Stimulated activated naive CD8-positive, alpha-beta T cell treated with anti-CD3 and anti-CD28 coated beads, Interleukin-15, Interleukin-2, amounts not matched to agents 100 ng/mL and 50 ng/mL, for 24 hours (primary cell): ENCODE measurements around the gene SIAE.

Experiments
- H3K27ac Mint-ChIP-seq: one replicate; pipeline ENCODE4 v1.8.0; 2021; ENCODE audit warnings: mild to moderate bottlenecking, mixed read lengths
- H3K27me3 Mint-ChIP-seq: one replicate; pipeline ENCODE4 v1.8.0; 2021; ENCODE audit warnings: mixed read lengths
- H3K36me3 Mint-ChIP-seq: one replicate; pipeline ENCODE4 v1.8.0; 2021; ENCODE audit warnings: low read depth, mixed read lengths
- H3K4me1 Mint-ChIP-seq: one replicate; pipeline ENCODE4 v1.8.0; 2021; ENCODE audit warnings: low read depth, mixed read lengths
- H3K4me3 Mint-ChIP-seq: one replicate; pipeline ENCODE4 v1.8.0; 2021; ENCODE audit warnings: mild to moderate bottlenecking, mixed read lengths
- H3K9me3 Mint-ChIP-seq: one replicate; pipeline ENCODE4 v1.8.0; 2021; ENCODE audit warnings: mixed read lengths

Gene SIAE

GRCh38 chr11:124676386-124676785 lies 2.8 kb upstream of the SIAE start:
- Mint-ChIP-seq H3K27ac (no peak overlapping the region), H3K27me3 (no peaks in the 10 kb centered on the region), H3K9me3 (no peaks in the 10 kb centered on the region), H3K4me3 (no peak overlapping the region), H3K4me1 (peaks cover 29% of the 10 kb centered on the region), H3K36me3 (no peaks in the 10 kb centered on the region)

DNA sequence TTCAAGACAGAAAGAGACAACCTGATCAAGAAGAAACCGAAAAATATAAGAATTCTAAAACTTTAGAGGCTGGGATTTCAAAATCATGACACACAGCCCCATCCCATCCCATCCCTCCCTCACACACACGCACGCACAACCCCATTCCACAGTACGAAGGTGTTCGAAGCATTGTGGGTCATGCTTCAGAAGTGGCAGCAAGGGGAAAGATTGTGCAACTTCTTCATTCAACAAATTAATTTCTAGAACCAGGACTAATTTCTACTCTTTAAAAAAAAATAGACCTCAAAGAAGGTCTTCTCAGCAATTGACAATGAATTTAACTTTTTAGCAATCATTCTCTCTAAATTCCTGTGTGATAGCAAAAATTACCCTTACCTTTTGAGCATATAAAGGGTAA lies 1.0 kb upstream of the SIAE start:
- Mint-ChIP-seq H3K27ac (peak overlapping the region; percentile 92), H3K27me3 (no peaks in the 10 kb centered on the region), H3K36me3 (no peaks in the 10 kb centered on the region), H3K4me1 (peaks cover 38% of the 10 kb centered on the region), H3K4me3 (peak overlapping the region; percentile 87), H3K9me3 (no peaks in the 10 kb centered on the region)

GRCh38 chr11:124674168-124674517 lies 604 bp upstream of the SIAE start:
- H3K4me3 Mint-ChIP-seq = peak overlapping the region; percentile 87
- H3K4me1 Mint-ChIP-seq = peaks cover 38% of the 10 kb centered on the region
- H3K27ac Mint-ChIP-seq = peak overlapping the region; percentile 92
- no peaks in the 10 kb centered on the region for H3K9me3 Mint-ChIP-seq
- H3K36me3 Mint-ChIP-seq = no peaks in the 10 kb centered on the region
- no peaks in the 10 kb centered on the region for H3K27me3 Mint-ChIP-seq

GRCh38 chr11:124672536-124673215 lies 863 bp downstream of the SIAE start:
- peak overlapping the region; percentile 87 for H3K4me3 Mint-ChIP-seq

GRCh38 chr11:124670732-124671131 lies 2.8 kb downstream of the SIAE start:
- Mint-ChIP-seq H3K27ac (no peak overlapping the region), H3K36me3 (no peaks in the 10 kb centered on the region), H3K27me3 (no peaks in the 10 kb centered on the region), H3K4me1 (peaks cover 38% of the 10 kb centered on the region), H3K9me3 (no peaks in the 10 kb centered on the region), H3K4me3 (no peak overlapping the region)

More at GRCh38 chr11:124672536-124673215, 863 bp downstream of the SIAE start:
- H3K27ac Mint-ChIP-seq = peak overlapping the region; percentile 70
- H3K36me3 Mint-ChIP-seq = no peaks in the 10 kb centered on the region
- peaks cover 38% of the 10 kb centered on the region for H3K4me1 Mint-ChIP-seq
- H3K9me3 Mint-ChIP-seq = no peaks in the 10 kb centered on the region
- H3K27me3 Mint-ChIP-seq = no peaks in the 10 kb centered on the region

- Mint-ChIP-seq H3K4me1 (peaks cover 29% of the 10 kb centered on the region), H3K36me3 (no peaks in the 10 kb centered on the region), H3K27me3 (no peaks in the 10 kb centered on the region), H3K4me3 (no peak overlapping the region), H3K27ac (no peak overlapping the region), H3K9me3 (no peaks in the 10 kb centered on the region)
Measured at GRCh38 chr11:124669193-124669592, 4.3 kb downstream of the SIAE start.

DNA sequence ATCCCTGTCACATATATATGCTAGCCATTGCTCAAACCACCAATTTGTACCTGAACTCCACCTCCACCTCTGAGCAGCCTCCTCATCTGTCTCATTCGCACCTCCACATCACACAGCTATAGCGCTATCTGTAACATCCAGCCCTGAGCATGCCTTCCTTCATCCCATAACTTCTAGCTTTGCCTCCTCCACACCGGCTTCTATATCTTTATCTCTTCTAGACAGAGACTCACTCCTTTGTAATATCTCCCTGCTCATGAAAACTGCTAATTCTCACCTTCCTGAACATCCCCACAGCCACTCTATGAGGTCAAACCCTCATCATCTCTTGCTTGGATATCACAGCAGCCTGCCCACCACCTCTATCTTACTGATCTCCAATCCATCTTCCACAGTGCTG lies 5.9 kb downstream of the SIAE start:
- Mint-ChIP-seq H3K4me1 (peaks cover 19% of the 10 kb centered on the region), H3K27me3 (no peaks in the 10 kb centered on the region), H3K36me3 (no peaks in the 10 kb centered on the region)

GRCh38 chr11:124663861-124664260 lies 9.7 kb downstream of the SIAE start:
- no peaks in the 10 kb centered on the region for H3K4me1 Mint-ChIP-seq
- H3K27ac Mint-ChIP-seq = no peak overlapping the region

More for the DNA sequence above, 5.9 kb downstream of the SIAE start:
- H3K9me3 Mint-ChIP-seq = no peaks in the 10 kb centered on the region
- no peak overlapping the region for H3K4me3 Mint-ChIP-seq
- no peak overlapping the region for H3K27ac Mint-ChIP-seq

DNA sequence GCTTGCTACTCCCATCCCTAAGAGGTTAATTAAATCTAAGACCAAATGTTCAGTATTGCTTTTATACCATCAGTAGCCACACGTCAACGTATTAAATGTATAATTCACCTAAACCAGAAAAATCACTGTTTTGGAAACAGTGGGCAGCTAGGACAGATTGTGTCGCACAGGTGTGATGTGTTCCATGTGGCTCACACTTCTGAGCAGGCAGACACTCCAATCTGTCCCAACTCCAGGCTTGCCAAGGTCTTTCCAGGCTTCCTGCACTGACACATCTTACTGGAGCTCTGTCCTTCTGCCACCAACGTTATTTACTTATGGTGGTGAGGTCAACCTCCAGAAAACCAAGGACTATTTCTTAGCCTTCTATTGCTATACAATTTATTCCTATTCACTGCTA lies 11.4 kb downstream of the SIAE start:
- Mint-ChIP-seq H3K9me3 (no peaks in the 10 kb centered on the region), H3K36me3 (peaks cover 9% of the 10 kb centered on the region), H3K4me1 (no peaks in the 10 kb centered on the region), H3K27me3 (no peaks in the 10 kb centered on the region), H3K27ac (no peak overlapping the region), H3K4me3 (no peak overlapping the region)

More at GRCh38 chr11:124663861-124664260, 9.7 kb downstream of the SIAE start:
- Mint-ChIP-seq H3K27me3 (no peaks in the 10 kb centered on the region), H3K4me3 (no peak overlapping the region), H3K36me3 (peaks cover 3% of the 10 kb centered on the region), H3K9me3 (no peaks in the 10 kb centered on the region)

DNA sequence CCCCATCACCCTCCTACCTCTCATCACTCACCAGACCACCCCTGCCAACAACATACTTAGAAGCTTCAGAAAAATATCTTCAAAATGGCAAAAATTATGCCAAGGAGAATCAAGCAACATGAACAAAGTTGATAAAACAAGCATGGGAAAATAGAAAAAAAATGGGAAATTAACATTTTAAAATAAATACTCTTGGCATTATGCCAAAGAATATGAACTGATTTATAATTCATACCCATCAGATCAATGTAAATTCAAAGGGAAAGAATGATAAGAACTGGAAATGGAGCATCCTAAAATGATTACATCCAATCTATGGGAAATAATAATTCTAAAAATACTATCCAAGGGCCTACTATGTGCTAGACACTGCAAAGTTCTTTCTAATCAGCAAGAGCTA lies 12.0 kb downstream of the SIAE start:
- Mint-ChIP-seq H3K4me1 (no peaks in the 10 kb centered on the region), H3K36me3 (peaks cover 9% of the 10 kb centered on the region)

GRCh38 chr11:124658986-124659385 lies 14.6 kb downstream of the SIAE start:
- no peaks in the 10 kb centered on the region for H3K9me3 Mint-ChIP-seq
- peaks cover 9% of the 10 kb centered on the region for H3K36me3 Mint-ChIP-seq
- H3K27ac Mint-ChIP-seq = no peak overlapping the region
- H3K4me1 Mint-ChIP-seq = no peaks in the 10 kb centered on the region
- no peak overlapping the region for H3K4me3 Mint-ChIP-seq
- H3K27me3 Mint-ChIP-seq = no peaks in the 10 kb centered on the region

More for the DNA sequence above, 12.0 kb downstream of the SIAE start:
- Mint-ChIP-seq H3K27ac (no peak overlapping the region), H3K9me3 (no peaks in the 10 kb centered on the region), H3K4me3 (no peak overlapping the region), H3K27me3 (no peaks in the 10 kb centered on the region)

GRCh38 chr11:124658501-124658900 lies 15.0 kb downstream of the SIAE start:
- Mint-ChIP-seq H3K27me3 (no peaks in the 10 kb centered on the region), H3K36me3 (peaks cover 9% of the 10 kb centered on the region), H3K4me1 (no peaks in the 10 kb centered on the region), H3K4me3 (no peak overlapping the region), H3K27ac (no peak overlapping the region), H3K9me3 (no peaks in the 10 kb centered on the region)

DNA sequence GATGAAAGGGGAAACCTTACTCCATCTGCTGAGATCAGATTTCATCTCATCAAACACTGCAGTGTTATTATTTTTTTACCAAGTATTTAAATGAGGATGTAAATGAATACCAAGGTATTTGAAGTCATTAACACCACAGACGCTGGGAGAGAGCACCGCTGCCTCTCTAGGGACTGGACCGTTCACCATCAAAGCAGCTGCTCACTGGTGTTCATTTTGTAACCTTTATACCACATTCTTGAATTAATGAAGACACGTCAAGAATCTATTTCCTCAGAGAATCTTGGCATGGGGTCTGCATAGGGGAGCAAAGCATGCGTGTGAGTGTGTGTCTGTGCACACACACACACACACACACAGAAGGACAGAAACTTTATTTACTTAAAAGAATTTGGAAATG lies 15.6 kb downstream of the SIAE start:
- no peaks in the 10 kb centered on the region for H3K27me3 Mint-ChIP-seq
- H3K9me3 Mint-ChIP-seq = no peaks in the 10 kb centered on the region
- peaks cover 9% of the 10 kb centered on the region for H3K36me3 Mint-ChIP-seq
- no peak overlapping the region for H3K4me3 Mint-ChIP-seq
- no peaks in the 10 kb centered on the region for H3K4me1 Mint-ChIP-seq
- no peak overlapping the region for H3K27ac Mint-ChIP-seq

DNA sequence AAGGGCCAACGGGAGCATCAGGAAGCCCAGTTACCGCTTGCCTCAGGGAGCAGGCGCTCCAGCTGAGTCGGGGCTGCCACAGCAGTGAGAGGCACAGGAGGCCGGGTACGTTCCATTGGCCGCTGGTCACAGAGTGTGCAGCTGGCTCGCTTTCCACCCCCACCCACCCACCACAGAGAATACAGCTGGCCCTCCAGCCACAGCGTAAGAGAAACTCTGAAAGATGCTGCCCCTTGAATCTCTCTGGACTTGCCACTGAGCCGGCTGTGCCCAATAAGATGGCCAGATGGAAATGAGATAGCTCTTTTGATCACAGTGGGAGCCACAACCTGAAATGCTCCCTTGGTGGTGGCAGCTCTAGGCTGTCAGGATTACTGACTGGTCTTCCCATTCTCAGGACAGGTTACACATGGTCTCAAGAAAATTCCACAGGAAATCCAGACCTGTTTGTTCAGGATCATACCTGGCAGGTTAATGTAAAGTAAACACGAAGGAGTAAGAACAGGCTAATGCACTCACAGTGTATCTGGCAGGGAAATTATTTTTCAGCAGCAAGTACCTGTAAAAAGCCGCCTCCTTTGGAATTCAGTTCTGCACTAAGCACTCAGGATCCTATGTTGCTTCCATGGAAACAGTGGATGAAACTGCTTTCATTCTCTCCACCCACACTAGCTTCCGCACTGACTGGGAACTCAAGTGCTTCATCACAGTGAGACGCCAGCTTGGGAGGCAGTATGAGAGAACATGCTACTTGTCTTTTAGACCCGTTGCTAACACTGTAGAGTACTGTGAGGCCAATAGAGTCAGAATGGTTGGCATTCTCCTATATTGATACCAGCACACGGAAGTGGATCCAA lies 16.5 kb downstream of the SIAE start:
- H3K4me3 Mint-ChIP-seq = no peak overlapping the region

DNA sequence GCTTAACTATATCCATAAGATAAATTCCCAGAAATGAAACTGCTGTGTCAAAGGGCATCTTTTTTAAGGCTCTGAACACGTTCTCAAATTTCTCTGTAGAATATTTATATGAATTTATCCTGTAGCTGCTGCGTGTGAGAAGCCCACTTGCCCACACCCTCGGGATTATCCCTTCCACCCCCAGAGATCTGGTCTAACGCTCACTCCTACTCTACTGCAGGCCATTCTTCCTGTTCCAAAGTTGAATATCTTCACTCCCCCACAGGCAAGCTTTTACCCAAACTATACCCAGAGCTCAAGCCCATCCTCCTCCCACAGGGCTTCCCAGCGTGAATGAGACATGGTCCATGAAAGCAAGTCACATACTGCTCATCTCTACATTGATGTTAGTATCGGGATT lies 24.9 kb downstream of the SIAE start:
- no peaks in the 10 kb centered on the region for H3K9me3 Mint-ChIP-seq
- H3K4me1 Mint-ChIP-seq = peaks cover 5% of the 10 kb centered on the region
- H3K27me3 Mint-ChIP-seq = no peaks in the 10 kb centered on the region
- H3K27ac Mint-ChIP-seq = no peak overlapping the region
- peaks cover 4% of the 10 kb centered on the region for H3K36me3 Mint-ChIP-seq
- H3K4me3 Mint-ChIP-seq = no peak overlapping the region

More for the DNA sequence above, 16.5 kb downstream of the SIAE start:
- no peaks in the 10 kb centered on the region for H3K9me3 Mint-ChIP-seq
- no peaks in the 10 kb centered on the region for H3K4me1 Mint-ChIP-seq
- no peaks in the 10 kb centered on the region for H3K27me3 Mint-ChIP-seq
- peaks cover 9% of the 10 kb centered on the region for H3K36me3 Mint-ChIP-seq
- H3K27ac Mint-ChIP-seq = no peak overlapping the region
